B cell (primary cell): Measurements from ENCODE around the gene RRAD.

Experiments used
- EZH2 ChIP-seq: IDR thresholded peaks from 2 replicates; pipeline ENCODE4 v1.6.1; 2012; ENCODE audit warnings: borderline replicate concordance, low read depth, mild to moderate bottlenecking, moderate library complexity, low read length; ENCODE audit not compliant: insufficient read depth, poor library complexity, severe bottlenecking
- TF ChIP-seq, protein P1 (sequence below): fragments of 200-600 bp; IDR thresholded peaks from one replicate; pipeline ENCODE4 v1.8.0; 2022; ENCODE audit warnings: antibody characterized with exemption, mild to moderate bottlenecking

DNA sequence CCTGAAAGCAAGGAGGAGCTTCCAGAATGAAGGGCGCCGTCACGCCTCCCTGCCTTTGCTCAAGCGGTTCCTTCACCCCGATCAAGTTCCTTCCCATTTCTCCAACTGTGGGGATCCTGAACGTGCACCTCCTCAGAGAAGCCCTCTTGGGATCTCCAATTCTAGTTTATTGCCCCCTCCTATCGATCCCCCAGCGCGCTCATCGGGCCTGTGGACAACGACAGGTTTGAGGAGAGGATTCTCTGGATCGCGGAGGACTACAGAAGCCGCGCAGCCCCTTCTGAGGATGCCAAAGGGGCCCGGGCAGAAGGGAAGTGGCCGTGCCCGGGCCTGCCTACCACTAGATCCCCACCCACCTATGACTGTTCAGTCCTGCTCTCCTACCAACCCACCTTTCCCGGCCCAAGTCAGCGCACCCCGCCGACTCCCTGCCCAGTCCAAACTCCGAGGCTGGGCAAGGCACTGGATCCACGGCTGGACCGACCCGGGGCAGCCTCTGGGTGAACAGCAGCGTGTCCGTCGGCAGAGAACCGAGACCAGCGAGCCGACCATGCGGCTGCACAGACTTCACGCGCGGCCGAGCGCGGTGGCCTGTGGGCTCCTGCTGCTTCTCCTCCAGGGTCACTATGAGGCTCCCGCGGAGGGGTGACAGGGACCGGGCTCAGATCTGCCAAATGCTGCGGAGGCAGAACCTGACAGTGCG, 22.9 kb upstream of the RRAD start:
- TF ChIP-seq EZH2 = no peak
- TF ChIP-seq, protein P1, sequence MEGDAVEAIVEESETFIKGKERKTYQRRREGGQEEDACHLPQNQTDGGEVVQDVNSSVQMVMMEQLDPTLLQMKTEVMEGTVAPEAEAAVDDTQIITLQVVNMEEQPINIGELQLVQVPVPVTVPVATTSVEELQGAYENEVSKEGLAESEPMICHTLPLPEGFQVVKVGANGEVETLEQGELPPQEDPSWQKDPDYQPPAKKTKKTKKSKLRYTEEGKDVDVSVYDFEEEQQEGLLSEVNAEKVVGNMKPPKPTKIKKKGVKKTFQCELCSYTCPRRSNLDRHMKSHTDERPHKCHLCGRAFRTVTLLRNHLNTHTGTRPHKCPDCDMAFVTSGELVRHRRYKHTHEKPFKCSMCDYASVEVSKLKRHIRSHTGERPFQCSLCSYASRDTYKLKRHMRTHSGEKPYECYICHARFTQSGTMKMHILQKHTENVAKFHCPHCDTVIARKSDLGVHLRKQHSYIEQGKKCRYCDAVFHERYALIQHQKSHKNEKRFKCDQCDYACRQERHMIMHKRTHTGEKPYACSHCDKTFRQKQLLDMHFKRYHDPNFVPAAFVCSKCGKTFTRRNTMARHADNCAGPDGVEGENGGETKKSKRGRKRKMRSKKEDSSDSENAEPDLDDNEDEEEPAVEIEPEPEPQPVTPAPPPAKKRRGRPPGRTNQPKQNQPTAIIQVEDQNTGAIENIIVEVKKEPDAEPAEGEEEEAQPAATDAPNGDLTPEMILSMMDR = no peak
